ENCODE measurements around the gene WHRN.

The WHRN gene

DNA sequence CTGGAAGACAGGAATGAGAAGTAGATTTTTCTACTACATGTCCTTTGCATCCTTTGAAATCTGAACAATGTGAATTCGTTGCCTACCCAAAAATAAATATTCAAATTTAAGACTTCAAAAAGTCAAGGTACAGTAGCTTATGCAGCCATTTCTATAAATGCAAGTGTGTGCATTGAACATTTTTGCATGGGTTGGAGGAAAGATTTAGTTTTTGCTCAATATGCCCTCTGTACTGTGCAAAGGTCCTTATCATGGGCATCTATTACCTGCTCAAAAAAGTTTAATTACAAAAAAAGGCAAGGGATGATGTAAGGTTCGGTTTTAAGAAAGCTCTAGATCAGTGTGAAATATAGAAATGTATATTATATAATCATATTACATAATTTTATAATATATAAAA lies 140.1 kb downstream of the WHRN start:
- DNase-seq (ENCODE audit: low read depth in 2 of 2), result no peak

DNA sequence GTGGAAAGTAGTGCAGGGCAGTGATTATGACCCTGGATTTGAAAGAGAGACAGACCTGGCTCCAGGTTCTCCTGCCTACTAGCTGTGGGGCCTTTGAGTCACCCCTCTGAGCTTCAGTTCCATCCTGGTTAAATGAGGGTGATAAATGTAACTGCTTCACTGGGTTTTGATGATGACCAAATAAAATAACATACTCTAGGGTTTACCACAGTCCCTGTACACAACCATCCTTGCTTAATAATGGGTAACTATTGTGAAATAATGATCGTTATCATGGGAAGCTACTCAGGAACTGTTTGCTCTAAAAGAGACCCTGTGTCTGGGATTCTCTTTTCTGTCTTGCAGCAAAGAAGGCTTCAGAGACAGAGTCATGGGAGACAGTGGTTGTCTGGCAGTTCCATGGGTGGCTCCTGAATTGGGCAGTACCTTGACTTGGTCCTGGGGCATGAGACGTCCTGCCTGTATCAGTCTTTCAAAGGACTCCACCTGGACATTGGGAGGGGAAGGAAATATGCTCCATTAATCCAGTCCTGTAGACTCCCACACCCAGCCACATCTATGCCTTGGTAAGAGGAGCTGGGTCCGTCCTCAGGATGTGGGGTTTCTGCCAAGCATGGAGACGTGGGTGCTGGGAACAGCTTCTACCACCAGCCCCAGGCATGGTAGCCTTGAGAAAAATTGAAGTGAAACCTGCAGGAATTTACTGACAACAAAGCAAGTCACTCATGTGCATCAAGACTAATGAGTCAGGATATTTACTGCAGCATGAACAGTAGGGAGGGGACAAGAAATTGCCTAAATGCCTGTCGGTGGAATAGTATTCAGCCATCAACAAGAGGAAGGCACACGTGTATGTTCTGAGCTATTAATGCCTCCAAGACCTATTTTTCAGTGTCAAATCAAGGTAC lies 140.9 kb downstream of the WHRN start:
- DNase-seq (ENCODE audit: low read depth in 2 of 2), result no peak

- no peak for DNase-seq (ENCODE audit: low read depth in 2 of 2)
These were observed 141.8 kb downstream of the WHRN start for GRCh38 chr9:114363424-114363823.

GRCh38 chr9:114362394-114362793 lies 142.9 kb downstream of the WHRN start:
- no peak for DNase-seq (ENCODE audit: low read depth in 2 of 2)

DNA sequence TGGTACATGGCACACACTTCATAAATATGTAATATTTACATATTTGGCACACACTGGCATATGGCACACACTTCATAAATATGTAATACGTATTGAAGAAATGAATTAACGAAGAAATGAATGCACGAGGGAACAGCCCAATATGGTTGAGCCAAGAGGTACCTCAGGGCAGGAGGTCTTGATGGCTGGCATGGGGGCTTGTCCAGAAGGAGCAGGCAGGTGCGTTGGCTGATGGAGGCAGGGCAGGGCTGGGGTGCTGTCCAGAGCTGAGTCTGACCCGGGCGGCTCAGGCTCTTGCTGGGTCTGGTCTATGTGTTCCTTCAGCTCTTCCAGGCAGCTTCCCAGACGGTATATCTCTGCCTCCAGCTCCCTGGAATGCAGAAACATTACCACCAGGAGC lies 143.7 kb downstream of the WHRN start:
- DNase-seq (ENCODE audit: low read depth in 2 of 2), result no peak

GRCh38 chr9:114359801-114360200 lies 145.5 kb downstream of the WHRN start:
- no peak for DNase-seq (ENCODE audit: low read depth in 2 of 2)

DNA sequence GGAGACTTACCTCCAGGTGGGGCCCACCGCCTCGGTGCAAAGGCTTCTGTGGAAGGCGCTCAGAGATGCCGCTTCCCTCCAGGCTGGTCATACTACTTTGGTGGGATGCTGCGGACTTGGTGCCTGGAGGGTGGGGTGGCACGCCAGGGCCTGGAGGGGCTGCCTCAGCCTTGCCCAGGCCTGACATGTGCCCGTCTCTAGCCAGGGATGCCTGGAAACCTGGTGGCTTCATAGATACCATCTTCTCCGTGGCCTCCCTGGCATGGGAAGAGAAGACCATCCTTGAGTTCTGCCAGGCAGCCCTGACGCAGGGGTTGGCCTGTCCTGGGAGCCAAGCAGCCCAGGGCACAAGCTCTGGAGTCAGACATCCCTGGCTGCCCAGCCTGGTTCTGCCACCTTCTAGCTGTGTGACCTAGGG lies 147.4 kb downstream of the WHRN start:
- no peak for DNase-seq (ENCODE audit: low read depth in 2 of 2)

GRCh38 chr9:114357360-114357759 lies 147.9 kb downstream of the WHRN start:
- DNase-seq (ENCODE audit: low read depth in 2 of 2), result no peak

DNA sequence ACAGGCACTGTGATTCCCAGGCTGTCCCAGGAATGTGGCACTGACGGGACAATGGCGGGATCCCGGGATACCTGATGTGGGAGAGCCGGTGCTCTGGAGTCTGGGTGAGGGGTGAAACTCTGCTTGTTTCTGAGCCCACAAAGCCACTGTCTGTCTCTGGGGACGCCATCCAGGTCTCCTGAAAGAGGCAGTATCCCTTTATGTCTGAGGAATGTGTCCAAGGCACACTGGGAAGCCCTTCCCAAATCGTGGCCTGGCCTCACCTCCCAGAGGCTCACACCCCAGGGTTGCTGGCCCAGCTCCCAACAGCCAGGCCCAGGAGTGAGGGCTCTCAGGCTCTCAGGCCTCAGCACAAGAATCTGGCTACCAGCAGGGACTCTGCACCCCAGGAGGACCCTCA lies 148.5 kb downstream of the WHRN start:
- no peak for DNase-seq (ENCODE audit: low read depth in 2 of 2)

GRCh38 chr9:114355821-114356220 lies 149.5 kb downstream of the WHRN start:
- no peak for DNase-seq (ENCODE audit: low read depth in 2 of 2)

Data from stimulated activated CD8-positive, alpha-beta memory T cell treated with anti-CD3 and anti-CD28 coated beads, Interleukin-15, amount 100 ng/mL, for 48 hours (primary cell).